NCI-H774 (cell line): Measurements from ENCODE around the gene LAMA4.
A peak's percentile ranks its signal among the peaks of the same experiment; 100 is the strongest.

ENCODE experiments used
- DNase-seq: peaks from one replicate; lab custom pipeline; 2025; lab: John Stamatoyannopoulos, UW

LAMA4 gene

GRCh38 chr6:112096901-112097300, 157.5 kb downstream of the LAMA4 start:
- DNase-seq = no peak

- DNase-seq = no peak
These were observed 166.5 kb downstream of the LAMA4 start for GRCh38 chr6:112087916-112088315.

- peak; percentile 99 for DNase-seq
These were observed 167.0 kb downstream of the LAMA4 start, which contains the start of the genes FAM229B and TUBE1 for GRCh38 chr6:112087136-112087911. FAM229B (plus strand) TSS chr6:112087591; CDS start chr6:112099284, 11,693 bp downstream. TUBE1 (minus strand) TSS chr6:112087482; CDS start chr6:112087434, 48 bp downstream.

GRCh38 chr6:112086744-112087135, 167.6 kb downstream of the LAMA4 start:
- no peak for DNase-seq

GRCh38 chr6:112085286-112086065, 168.9 kb downstream of the LAMA4 start:
- no peak for DNase-seq

- no peak for DNase-seq
These were observed 172.8 kb downstream of the LAMA4 start for GRCh38 chr6:112081569-112081968.

GRCh38 chr6:112066606-112067005, 187.8 kb downstream of the LAMA4 start:
- no peak for DNase-seq

GRCh38 chr6:112065426-112065986, 188.9 kb downstream of the LAMA4 start:
- DNase-seq = no peak

- no peak for DNase-seq
These were observed 191.4 kb downstream of the LAMA4 start for GRCh38 chr6:112062966-112063365.

GRCh38 chr6:112061605-112062004, 192.8 kb downstream of the LAMA4 start:
- DNase-seq = no peak
